HG03521 (cell line): Measurements from ENCODE around the gene S100A14.

Experiments used
- ATAC-seq: cut with Tn5 transposase; IDR thresholded peaks from one replicate; pipeline ENCODE4 v1.9.1; 2021; ENCODE audit warnings: mild to moderate bottlenecking, moderate library complexity; ENCODE audit not compliant: unreplicated experiment

S100A14 gene

DNA sequence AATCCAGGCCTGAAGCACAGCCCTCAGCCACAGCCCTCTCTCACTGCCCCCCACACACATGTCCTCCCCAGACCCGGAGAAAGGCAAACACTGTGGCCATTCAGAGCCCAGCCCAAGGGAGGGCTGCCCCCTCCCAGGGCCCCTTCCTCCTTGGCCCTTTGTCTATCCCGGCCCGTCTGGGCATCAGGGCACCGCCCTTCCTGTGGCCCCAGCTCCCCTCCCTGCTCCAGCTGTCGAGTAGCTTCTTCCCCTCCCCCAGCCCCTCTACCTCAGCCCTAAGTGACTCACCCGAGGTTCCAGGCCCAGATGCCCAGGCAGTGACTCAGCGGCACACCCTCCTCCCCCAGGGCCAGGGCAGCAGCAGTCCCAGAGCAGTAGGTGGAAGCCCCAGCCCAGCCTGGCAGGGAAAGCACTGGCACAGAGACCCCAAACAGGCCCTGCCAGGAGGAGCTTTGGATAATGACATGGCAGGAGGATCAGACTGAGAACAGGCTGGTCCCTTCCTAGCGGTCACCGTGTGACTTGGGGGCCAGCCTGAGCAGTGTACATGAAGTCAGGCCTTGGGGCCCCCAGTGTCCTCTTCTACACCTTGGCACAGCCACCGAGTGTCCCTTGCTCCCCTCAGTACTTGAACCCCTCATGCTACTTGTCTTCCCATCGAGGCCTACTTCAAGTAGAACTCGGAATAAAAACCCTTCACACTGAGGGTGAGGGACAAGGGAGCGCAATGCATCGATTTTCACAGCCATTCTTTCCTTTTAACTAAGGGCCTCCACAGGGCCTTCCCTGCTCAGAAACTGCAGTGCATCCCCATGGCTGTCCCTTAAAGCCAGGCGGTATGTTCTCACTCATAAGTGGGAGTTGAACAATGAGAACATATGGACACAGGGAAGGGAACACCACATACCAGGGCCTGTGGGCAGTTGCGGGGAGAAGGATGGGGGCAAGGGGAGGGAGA is 49.4 kb downstream of the S100A14 start:
- ATAC-seq, result no peak

DNA sequence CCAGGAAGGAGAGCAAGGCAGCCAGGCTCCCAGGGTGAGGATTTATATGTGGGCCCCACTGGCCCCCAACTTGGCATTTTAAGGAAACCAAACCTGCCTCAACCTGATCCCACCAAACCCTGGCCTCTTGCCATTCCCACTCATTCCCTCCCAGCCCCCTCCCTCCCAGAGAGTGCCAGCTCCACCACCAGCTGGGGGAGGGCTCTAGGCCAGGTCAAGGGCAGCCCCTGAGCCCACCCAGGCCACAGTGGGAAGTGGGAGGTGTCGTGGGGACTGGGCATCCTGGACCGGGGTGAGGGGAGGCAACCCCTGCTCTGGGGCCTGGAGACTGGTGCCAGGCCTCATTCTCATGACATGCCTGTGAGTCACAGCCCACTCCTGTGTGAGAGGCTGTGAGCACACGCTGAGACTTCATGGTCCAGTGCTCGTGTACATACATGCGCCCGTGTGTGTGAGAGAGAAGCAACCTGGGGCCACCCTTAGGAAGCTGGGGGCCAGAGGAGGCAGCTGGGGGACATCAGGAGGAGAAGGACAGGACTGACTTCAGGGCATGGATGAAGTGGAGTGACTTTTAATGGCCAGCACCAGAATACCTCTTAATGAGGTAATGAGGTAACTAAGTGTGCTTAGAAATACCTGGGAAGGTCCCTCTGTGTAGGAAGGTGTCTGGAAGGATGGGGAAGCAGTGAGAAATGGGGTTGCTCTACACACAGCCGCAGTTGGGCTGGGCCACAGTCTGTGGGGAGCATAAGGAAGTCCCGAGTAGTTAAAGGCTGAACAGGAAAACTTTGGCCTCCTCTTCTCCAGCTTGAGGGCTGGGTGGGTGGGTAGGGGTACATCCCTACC is 50.4 kb downstream of the S100A14 start, which contains the start of gene S100A2:
S100A2 (minus strand) TSS at position 316 of the 846 bp plus-strand sequence. CDS start 1,967 bp downstream, outside the sequence.
- ATAC-seq, result no peak
